Measurements from ENCODE around the gene TMEM91.
A peak's percentile ranks its signal among the peaks of the same experiment; 100 is the strongest.

Gene TMEM91

DNA sequence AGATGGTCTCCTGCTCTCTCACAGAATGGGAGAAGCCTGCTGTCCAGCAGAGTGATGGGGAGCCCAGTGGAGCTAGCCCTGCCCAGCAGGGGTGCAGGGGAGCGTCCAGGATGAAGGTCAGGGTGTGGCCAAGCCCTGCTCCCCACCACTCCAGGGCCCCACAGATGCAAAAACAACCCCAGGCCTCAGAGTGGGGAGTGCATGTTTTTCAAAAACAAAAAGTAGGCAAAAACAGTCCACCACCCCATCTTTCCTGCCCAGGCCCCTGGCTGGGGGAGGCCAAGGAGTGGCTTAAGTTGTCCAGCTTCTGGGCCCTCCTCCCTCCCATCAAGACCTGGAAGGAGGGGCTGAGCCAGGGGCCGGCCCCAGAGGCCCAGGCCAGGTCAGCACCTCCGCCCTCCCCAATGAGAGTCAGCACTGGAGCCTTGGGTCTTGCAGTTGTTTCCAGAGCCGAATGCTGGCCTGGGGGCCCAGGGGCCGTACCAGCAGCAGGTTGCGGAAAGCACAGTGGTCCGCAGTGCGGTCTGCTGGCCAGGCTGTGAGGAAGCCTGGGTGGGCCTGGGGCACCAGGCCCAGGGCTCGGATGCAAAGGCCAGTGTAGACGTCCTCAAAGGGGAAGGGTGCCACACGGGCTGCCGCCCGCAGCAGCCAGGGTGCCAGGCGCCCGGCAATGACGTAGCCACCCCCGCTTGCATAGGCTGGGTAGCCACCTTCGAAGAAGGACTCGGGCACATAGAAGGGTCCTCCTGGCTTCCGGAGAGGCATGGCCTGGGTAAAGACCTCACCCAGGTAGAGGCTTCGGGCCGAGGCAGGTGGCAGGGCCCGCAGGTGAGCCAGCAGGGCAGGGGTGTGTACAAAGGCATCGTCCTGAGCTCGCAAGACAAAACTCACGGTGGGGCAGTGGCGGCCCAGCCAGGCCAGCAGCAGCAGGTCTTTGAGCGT lies 49.1 kb downstream of the TMEM91 start:
- no peak overlapping the region for H3K9ac ChIP-seq (ENCODE audit: low read depth, low read length)
- H3K27me3 ChIP-seq (ENCODE audit: insufficient read depth, low read length), result no peaks in the 10 kb centered on the region
- peaks cover 11% of the 10 kb centered on the region for H3K4me1 ChIP-seq (ENCODE audit: insufficient read depth, low read length)
- H3K36me3 ChIP-seq (ENCODE audit: insufficient read depth, low read length), result peaks cover 16% of the 10 kb centered on the region
- WGBS, result 95% methylated on average over 28 of the region's 28 CpGs
- no peak overlapping the region for H3K27ac ChIP-seq (ENCODE audit: low read depth, low read length)
- no peak overlapping the region for H3K4me3 ChIP-seq (ENCODE audit: low read length)
- no peaks in the 10 kb centered on the region for H3K9me3 ChIP-seq (ENCODE audit: insufficient read depth, low read depth, low read length)

DNA sequence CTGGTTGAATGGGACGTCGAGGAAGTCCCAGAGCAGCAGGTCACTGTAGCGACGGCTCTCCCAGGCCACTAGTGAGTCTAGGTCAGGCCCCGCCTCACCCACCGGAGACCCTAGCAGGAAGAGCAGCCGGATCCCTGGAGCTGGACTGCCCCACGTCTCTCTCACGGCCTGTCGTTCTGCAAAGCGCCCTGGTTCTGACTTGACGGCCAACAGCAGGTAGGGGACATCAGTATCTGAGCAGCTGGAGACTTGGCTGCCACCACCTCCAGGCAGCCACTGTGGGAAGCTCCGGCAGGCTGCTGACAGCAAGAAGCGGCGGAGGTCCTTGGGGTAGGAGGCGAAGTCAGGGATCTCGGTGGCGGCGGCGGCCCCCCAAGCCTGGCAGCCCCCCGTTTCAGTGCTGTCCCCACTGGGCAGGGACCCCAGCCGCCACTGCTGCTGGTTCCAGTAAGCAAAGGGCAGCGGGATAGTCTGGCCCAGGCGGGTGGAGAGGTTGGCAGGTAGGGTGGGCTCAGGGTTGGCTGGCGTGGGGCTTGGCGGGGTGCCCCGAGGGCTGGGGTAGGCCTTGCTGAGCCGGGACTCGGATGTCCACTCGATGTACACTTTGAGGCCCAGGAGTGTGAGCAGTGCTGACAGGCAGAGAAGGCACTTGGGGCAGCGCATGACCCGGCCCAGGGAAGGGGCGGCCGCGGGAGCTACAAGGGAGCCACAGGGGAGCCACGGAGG lies 49.9 kb downstream of the TMEM91 start:
- no peak overlapping the region for H3K9ac ChIP-seq (ENCODE audit: low read depth, low read length)
- H3K36me3 ChIP-seq (ENCODE audit: insufficient read depth, low read length), result peaks cover 24% of the 10 kb centered on the region
- no peaks in the 10 kb centered on the region for H3K27me3 ChIP-seq (ENCODE audit: insufficient read depth, low read length)
- 89% methylated on average over 36 of the region's 36 CpGs for WGBS
- peaks cover 11% of the 10 kb centered on the region for H3K4me1 ChIP-seq (ENCODE audit: insufficient read depth, low read length)
- no peaks in the 10 kb centered on the region for H3K9me3 ChIP-seq (ENCODE audit: insufficient read depth, low read depth, low read length)
- peak overlapping the region; percentile 57; the same call in 1 of the 2 replicates for H3K4me3 ChIP-seq (ENCODE audit: low read length)
- H3K27ac ChIP-seq (ENCODE audit: low read depth, low read length), result no peak overlapping the region

DNA sequence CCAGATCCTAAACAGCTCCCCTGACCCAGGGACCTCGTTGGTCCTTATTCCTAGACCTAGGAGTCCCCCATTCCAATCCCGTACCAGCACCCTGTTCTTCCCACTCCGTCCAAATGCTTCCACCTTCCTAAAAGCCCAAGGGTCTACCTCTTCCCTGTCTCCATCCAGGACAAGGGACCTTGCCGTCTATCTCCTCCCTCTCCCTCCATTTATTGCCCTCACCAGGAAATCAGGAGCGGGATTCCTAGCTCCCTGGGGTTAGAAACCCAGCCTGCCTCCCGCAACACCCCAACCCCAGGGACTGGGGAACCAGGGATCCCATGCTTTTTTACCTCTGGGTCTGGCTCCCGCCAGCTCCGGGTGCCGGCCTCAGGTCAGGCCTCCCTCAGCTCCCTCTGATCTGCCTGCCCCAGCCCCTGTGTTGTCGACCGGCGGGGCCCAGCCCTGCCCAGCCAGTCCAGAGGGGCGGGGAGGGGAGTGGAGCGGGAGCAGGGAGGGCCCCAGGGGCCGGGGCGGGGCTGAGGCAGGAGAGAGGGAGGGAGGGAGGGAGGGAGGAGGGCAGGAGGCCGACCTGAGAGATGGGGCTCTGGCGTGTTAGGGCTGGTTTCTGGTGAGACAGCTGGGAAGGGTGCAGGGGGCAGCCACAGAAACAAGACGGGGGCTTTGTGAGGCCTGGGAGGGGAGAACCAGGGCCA lies 50.8 kb downstream of the TMEM91 start, which contains the start of gene B3GNT8:
Gene B3GNT8, minus strand, starts transcription at position 423 of the 695 bp plus-strand sequence. CDS start 596 bp downstream, outside the sequence.
- Histone ChIP-seq H3K4me1 (ENCODE audit: insufficient read depth, low read length) (peaks cover 11% of the 10 kb centered on the region), H3K27me3 (ENCODE audit: insufficient read depth, low read length) (no peaks in the 10 kb centered on the region), H3K9me3 (ENCODE audit: insufficient read depth, low read depth, low read length) (no peaks in the 10 kb centered on the region), H3K9ac (ENCODE audit: low read depth, low read length) (peak within 1 kb of the TSS; percentile 60), H3K27ac (ENCODE audit: low read depth, low read length) (peak within 1 kb of the TSS; percentile 51; the same call in 1 of the 2 replicates), H3K36me3 (ENCODE audit: insufficient read depth, low read length) (peaks cover 31% of the 10 kb centered on the region), H3K4me3 (ENCODE audit: low read length) (peak within 1 kb of the TSS; percentile 57)
- 8% methylated on average over 19 of the region's 19 CpGs for WGBS

DNA sequence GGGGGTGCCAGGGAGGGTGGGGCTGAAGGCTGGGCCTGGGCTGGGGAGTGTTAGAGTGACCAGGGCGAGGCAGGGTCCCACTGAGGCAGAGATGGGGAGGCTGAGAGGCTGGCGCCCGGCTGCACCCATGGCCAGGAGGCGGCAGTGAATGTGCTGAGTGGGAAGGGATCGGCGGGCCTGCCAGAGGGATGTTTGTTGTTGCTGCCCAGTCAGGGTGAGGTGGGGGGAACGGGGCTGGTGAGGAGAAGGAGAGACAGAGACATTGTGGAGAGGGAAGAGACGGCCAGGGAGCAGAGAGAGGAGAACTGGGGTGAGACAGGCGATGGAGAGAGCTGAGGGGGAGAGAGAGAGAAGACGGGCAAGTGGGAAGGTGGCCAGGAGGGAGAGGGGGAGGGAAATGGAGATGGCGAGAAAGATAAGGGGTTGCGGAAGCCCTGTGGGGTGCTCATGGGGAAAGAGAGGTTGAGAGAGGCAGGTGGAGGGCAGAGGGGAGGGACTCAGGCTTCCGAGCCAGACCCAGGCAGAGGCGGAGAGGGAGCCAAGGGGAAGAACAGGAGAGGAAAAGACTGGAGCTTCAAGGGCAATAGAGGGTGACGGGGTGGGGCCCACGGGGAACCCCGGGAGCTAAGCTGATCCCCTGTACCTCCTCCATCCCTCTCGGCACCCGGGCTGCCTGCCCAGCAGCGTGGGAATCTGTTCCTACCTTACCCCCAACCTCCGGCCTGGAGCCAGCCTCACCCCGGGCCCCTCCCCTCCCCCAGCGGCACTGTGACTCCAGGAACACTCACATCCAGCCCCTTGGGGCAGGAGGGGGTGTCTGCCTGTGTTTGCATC lies 51.5 kb downstream of the TMEM91 start:
- no peaks in the 10 kb centered on the region for H3K27me3 ChIP-seq (ENCODE audit: insufficient read depth, low read length)
- WGBS, result 12% methylated on average over 23 of the region's 23 CpGs
- no peak overlapping the region for H3K27ac ChIP-seq (ENCODE audit: low read depth, low read length)
- peaks cover 33% of the 10 kb centered on the region for H3K36me3 ChIP-seq (ENCODE audit: insufficient read depth, low read length)
- H3K9me3 ChIP-seq (ENCODE audit: insufficient read depth, low read depth, low read length), result no peaks in the 10 kb centered on the region
- peaks cover 11% of the 10 kb centered on the region for H3K4me1 ChIP-seq (ENCODE audit: insufficient read depth, low read length)
- H3K4me3 ChIP-seq (ENCODE audit: low read length), result peak overlapping the region; percentile 53
- peak overlapping the region; percentile 39; the same call in 1 of the 2 replicates for H3K9ac ChIP-seq (ENCODE audit: low read depth, low read length)

DNA sequence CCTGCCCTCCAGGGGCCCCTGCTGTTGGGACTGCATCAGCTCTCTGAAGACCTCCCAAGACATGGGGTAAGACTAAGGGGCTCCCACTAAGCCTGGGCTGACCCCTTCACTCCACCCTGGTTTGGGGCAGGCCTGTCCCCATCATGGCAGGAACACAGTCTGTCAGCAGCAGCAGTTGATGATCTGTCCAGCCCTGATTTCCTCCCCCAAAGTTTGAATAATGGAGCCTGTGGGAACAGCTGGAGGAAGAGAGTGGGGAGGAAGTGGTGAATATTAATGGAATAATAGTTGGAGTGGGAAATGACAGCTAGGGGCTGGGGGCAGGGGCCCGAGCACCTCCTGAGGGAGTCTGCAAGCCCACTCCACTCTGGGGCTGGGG lies 52.1 kb downstream of the TMEM91 start:
- Histone ChIP-seq H3K36me3 (ENCODE audit: insufficient read depth, low read length) (peaks cover 35% of the 10 kb centered on the region), H3K9me3 (ENCODE audit: insufficient read depth, low read depth, low read length) (no peaks in the 10 kb centered on the region), H3K27ac (ENCODE audit: low read depth, low read length) (no peak overlapping the region), H3K9ac (ENCODE audit: low read depth, low read length) (no peak overlapping the region), H3K4me1 (ENCODE audit: insufficient read depth, low read length) (peaks cover 11% of the 10 kb centered on the region), H3K27me3 (ENCODE audit: insufficient read depth, low read length) (no peaks in the 10 kb centered on the region), H3K4me3 (ENCODE audit: low read length) (peak overlapping the region; percentile 53)
- WGBS, result 91% methylated on average over 1 of the region's 1 CpG

DNA sequence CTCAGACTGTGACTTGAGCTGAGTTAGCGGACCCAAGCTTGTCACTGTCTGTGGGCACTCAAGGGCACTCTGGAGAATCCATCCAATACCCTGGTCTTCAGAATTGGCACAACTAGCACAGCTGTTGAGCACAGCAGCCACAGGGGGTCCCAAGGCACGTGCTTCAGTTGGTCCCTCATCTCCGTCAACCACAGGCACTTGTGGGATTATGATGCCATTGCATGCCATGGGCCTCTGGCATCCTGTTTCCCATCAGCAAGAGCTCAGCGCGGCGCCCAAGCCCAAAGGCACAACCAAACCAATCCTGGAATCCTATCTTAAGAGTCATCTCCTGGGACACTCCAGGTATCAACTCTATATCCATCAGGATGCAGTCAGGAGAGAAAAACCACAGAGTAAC lies 54.6 kb downstream of the TMEM91 start:
- H3K9me3 ChIP-seq (ENCODE audit: insufficient read depth, low read depth, low read length), result no peaks in the 10 kb centered on the region
- no peak overlapping the region for H3K9ac ChIP-seq (ENCODE audit: low read depth, low read length)
- H3K27me3 ChIP-seq (ENCODE audit: insufficient read depth, low read length), result no peaks in the 10 kb centered on the region
- peaks cover 11% of the 10 kb centered on the region for H3K4me1 ChIP-seq (ENCODE audit: insufficient read depth, low read length)
- peaks cover 33% of the 10 kb centered on the region for H3K36me3 ChIP-seq (ENCODE audit: insufficient read depth, low read length)
- H3K4me3 ChIP-seq (ENCODE audit: low read length), result no peak overlapping the region
- 80% methylated on average over 6 of the region's 6 CpGs for WGBS
- no peak overlapping the region for H3K27ac ChIP-seq (ENCODE audit: low read depth, low read length)

DNA sequence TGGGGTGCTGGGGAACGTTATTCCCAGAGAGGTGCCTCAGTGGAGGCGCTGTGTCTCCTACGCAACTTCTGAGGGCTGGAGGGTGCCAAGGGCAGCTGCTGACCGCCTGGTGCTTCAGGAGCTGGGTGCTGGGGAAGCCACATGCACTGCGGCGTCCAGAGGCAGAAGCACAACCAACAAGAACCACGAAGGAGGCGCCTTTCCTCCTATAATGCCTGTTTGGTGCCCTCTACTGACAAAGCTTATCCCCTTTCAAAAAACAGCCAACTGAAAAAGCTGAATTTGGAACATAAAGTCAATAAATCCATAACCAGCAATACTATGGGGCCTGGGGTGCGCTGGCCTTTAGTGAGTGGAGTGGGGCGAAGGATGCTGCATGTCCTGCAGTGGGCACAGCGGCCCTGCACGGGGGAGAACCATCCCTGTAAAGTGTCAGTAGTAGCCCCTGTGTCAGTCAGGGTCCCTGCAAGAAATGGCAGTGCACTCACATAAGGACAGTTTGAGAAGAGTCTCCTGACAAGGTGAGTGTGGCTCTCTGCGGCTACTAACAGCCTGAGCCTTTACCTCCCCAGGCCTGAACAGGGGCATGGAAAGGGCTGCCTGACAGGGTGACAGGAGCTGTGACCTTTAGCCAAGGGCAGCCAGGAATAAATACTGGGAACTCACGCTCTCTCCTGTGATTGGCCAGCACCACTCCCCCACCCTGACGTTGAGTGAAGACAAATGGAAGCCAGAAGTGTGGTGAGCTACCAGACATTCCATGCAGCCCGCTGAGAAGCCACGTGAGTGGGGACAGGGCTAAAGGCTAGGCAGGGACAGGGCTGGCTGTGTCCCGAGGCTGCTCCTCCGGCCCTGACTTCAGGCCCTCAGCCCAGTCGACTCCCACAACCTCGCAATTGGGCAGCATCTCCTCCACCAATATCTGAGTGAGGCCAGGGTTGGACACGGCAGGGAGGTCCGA lies 55.4 kb downstream of the TMEM91 start:
- no peak overlapping the region for H3K27ac ChIP-seq (ENCODE audit: low read depth, low read length)
- peaks cover 38% of the 10 kb centered on the region for H3K36me3 ChIP-seq (ENCODE audit: insufficient read depth, low read length)
- H3K9me3 ChIP-seq (ENCODE audit: insufficient read depth, low read depth, low read length), result no peaks in the 10 kb centered on the region
- no peak overlapping the region for H3K9ac ChIP-seq (ENCODE audit: low read depth, low read length)
- WGBS, result 87% methylated on average over 23 of the region's 23 CpGs
- H3K27me3 ChIP-seq (ENCODE audit: insufficient read depth, low read length), result no peaks in the 10 kb centered on the region
- H3K4me1 ChIP-seq (ENCODE audit: insufficient read depth, low read length), result peaks cover 9% of the 10 kb centered on the region
- H3K4me3 ChIP-seq (ENCODE audit: low read length), result no peak overlapping the region

DNA sequence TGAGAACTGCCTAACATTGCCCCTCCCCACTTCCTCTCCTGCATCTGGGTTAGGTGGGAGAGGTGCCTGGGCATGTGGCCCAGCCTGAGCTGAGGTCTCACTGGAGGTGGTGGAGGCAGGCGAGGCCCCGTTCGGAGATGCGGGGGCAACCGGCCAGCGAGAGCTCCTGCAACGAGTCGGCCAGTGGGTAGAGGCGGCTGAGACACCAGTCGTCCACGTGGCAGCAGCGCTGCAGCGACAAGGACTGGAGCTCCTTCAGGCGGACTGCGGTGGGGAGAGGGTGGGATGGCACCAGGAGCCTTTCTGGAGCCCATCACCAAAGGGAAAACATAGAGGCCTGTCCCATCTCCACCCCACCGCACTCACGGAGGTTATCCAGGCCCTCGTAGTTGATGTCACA lies 56.8 kb downstream of the TMEM91 start:
- Histone ChIP-seq H3K4me1 (ENCODE audit: insufficient read depth, low read length) (peaks cover 6% of the 10 kb centered on the region; the same call in 1 of the 2 replicates), H3K9me3 (ENCODE audit: insufficient read depth, low read depth, low read length) (no peaks in the 10 kb centered on the region), H3K27ac (ENCODE audit: low read depth, low read length) (no peak overlapping the region), H3K4me3 (ENCODE audit: low read length) (no peak overlapping the region), H3K27me3 (ENCODE audit: insufficient read depth, low read length) (no peaks in the 10 kb centered on the region), H3K36me3 (ENCODE audit: insufficient read depth, low read length) (peaks cover 45% of the 10 kb centered on the region), H3K9ac (ENCODE audit: low read depth, low read length) (no peak overlapping the region)
- WGBS, result 97% methylated on average over 18 of the region's 18 CpGs
